Renal pelvis (tissue), 4 donors: ENCODE data around the gene MST1. TPM values are rescaled to one million over a fixed set of nuclear protein-coding genes. Genes with fewer than 3 reads are reported as not detected.

ENCODE experiments used
- DNase-seq: peaks from one replicate; pipeline ENCODE4 v3.0.0-alpha.2; 2013
- polyA plus RNA-seq, 3 donors: library from polyadenylated mRNA; unstranded; fragments of 120-200 nt; gene quantifications; one replicate each; pipeline ENCODE4 v1.2.1, GENCODE V29; 2013; ENCODE audit not compliant: insufficient read length in 3 of 3

MST1 gene
- polyA plus RNA-seq, 3 donors, result 192 to 266 (median 201) TPM

GRCh38 chr3:49659756-49660155, 29.5 kb downstream of the MST1 start:
- no peak for DNase-seq

- no peak for DNase-seq
These were observed 30.6 kb downstream of the MST1 start for GRCh38 chr3:49658711-49659110.

- no peak for DNase-seq
These were observed 31.9 kb downstream of the MST1 start for GRCh38 chr3:49657208-49657915.

- no peak for DNase-seq
These were observed 32.6 kb downstream of the MST1 start for GRCh38 chr3:49656541-49657112.

GRCh38 chr3:49655731-49656285, 33.5 kb downstream of the MST1 start:
- no peak for DNase-seq

- DNase-seq, result no peak
These were observed 34.2 kb downstream of the MST1 start for GRCh38 chr3:49654955-49655556.

- no peak for DNase-seq
These were observed 35.0 kb downstream of the MST1 start for GRCh38 chr3:49654176-49654825.

GRCh38 chr3:49653621-49654020, 35.7 kb downstream of the MST1 start:
- peak; percentile 41 for DNase-seq

- DNase-seq, result no peak
These were observed 36.3 kb downstream of the MST1 start for GRCh38 chr3:49652903-49653415.

- no peak for DNase-seq
These were observed 36.9 kb downstream of the MST1 start for GRCh38 chr3:49652218-49652902.

GRCh38 chr3:49650637-49651036, 38.6 kb downstream of the MST1 start:
- DNase-seq, result no peak

- no peak for DNase-seq
These were observed 39.1 kb downstream of the MST1 start for GRCh38 chr3:49650177-49650576.

GRCh38 chr3:49649576-49649975, 39.7 kb downstream of the MST1 start:
- no peak for DNase-seq

GRCh38 chr3:49648354-49649019, 40.8 kb downstream of the MST1 start:
- DNase-seq, result no peak

GRCh38 chr3:49647741-49648140, 41.5 kb downstream of the MST1 start:
- no peak for DNase-seq

GRCh38 chr3:49646236-49646635, 43.0 kb downstream of the MST1 start:
- no peak for DNase-seq

- no peak for DNase-seq
These were observed 44.6 kb downstream of the MST1 start for GRCh38 chr3:49644684-49645083.

- DNase-seq, result no peak
These were observed 46.5 kb downstream of the MST1 start for GRCh38 chr3:49642708-49643145.

- no peak for DNase-seq
These were observed 47.2 kb downstream of the MST1 start for GRCh38 chr3:49641921-49642707.

- no peak for DNase-seq
These were observed 48.0 kb downstream of the MST1 start for GRCh38 chr3:49641292-49641691.
